HEK293 (cell line): ENCODE measurements around the gene COA4.

Experiments used
- CTCF ChIA-PET: fragments of 350-600 bp; formaldehyde crosslinking; extraction: SDS; loops from one replicate; lab custom pipeline; 2021; ENCODE audit warnings: antibody characterized with exemption; lab: Yijun Ruan, JAX
- POLR2A ChIA-PET: fragments of 300-600 bp; formaldehyde crosslinking; extraction: SDS; loops from one replicate; lab custom pipeline; 2020; ENCODE audit warnings: antibody characterized with exemption, inconsistent platforms; lab: Yijun Ruan, JAX
- H3K27ac ChIP-seq: fragments of 200-500 bp; sonication (Bioruptor generic); 2 replicates; pipeline ENCODE4 v1.5.1; 2014; ENCODE audit warnings: low read depth, low read length, control low read depth, inconsistent platforms; ENCODE audit errors: extremely low read depth
- H3K36me3 ChIP-seq, 2 experiments: fragments of 200-500 bp in 1 of 2; sonication (Bioruptor generic) in 1 of 2; 1 replicate in 1 of 2; 2 replicates in 1 of 2; pipeline ENCODE4 v1.5.1; 2014 to 2017; ENCODE audit warnings: inconsistent platforms in 2 of 2, low read length in 2 of 2; ENCODE audit not compliant: control insufficient read depth in 2 of 2, insufficient read depth in 1 of 2
- H3K4me1 ChIP-seq: fragments of 200-500 bp; sonication (Bioruptor generic); 2 replicates; pipeline ENCODE4 v1.5.1; 2014; ENCODE audit warnings: mild to moderate bottlenecking, low read length, inconsistent platforms; ENCODE audit not compliant: control insufficient read depth, insufficient read depth
- H3K4me3 ChIP-seq: 2 replicates; pipeline ENCODE4 v1.5.1; 2011; ENCODE audit warnings: low read depth, mild to moderate bottlenecking, control low read depth, low read length, moderate library complexity
- H3K9me3 ChIP-seq: fragments of 200-500 bp; sonication (Bioruptor generic); 2 replicates; pipeline ENCODE4 v1.5.1; 2014; ENCODE audit warnings: low read depth, low read length, inconsistent platforms; ENCODE audit not compliant: control insufficient read depth, insufficient read depth
- SP2 ChIP-seq: fragments of 450-650 bp; formaldehyde crosslinking; IDR thresholded peaks from 2 replicates; pipeline ENCODE4 v1.5.1; 2016; ENCODE audit warnings: missing biosample characterization, missing genetic modification characterization
- ZBTB21 ChIP-seq: fragments of 450-650 bp; formaldehyde crosslinking; IDR thresholded peaks from 2 replicates; pipeline ENCODE4 v1.5.1; 2017; ENCODE audit warnings: missing biosample characterization, missing genetic modification characterization
- ZNF175 ChIP-seq: fragments of 450-650 bp; formaldehyde crosslinking; IDR thresholded peaks from 2 replicates; pipeline ENCODE4 v1.5.1; 2016; ENCODE audit warnings: missing biosample characterization, missing genetic modification characterization
- ZNF274 ChIP-seq, 2 experiments: fragments of 200-500 bp in 1 of 2; fragments of 450-650 bp in 1 of 2; sonication (Bioruptor generic) in 1 of 2; formaldehyde crosslinking in 1 of 2; IDR thresholded peaks; 2 replicates each; pipeline versions ENCODE4 v1.5.1 to v1.6.1; 2014 to 2016; ENCODE audit warnings: borderline replicate concordance in 1 of 2, inconsistent platforms in 1 of 2, low read length in 1 of 2, missing biosample characterization in 1 of 2, missing genetic modification characterization in 1 of 2
- ZNF311 ChIP-seq: fragments of 450-650 bp; formaldehyde crosslinking; IDR thresholded peaks from 2 replicates; pipeline ENCODE4 v1.5.1; 2017; ENCODE audit warnings: missing biosample characterization, missing genetic modification characterization, borderline replicate concordance
- ZNF426 ChIP-seq: fragments of 450-650 bp; formaldehyde crosslinking; IDR thresholded peaks from 2 replicates; pipeline ENCODE4 v1.5.1; 2017; ENCODE audit warnings: missing biosample characterization, missing genetic modification characterization, mild to moderate bottlenecking, inconsistent platforms, moderate library complexity
- ZNF48 ChIP-seq: fragments of 450-650 bp; formaldehyde crosslinking; IDR thresholded peaks from 2 replicates; pipeline ENCODE4 v1.5.1; 2016; ENCODE audit warnings: missing biosample characterization, missing genetic modification characterization
- ZNF530 ChIP-seq: fragments of 450-650 bp; formaldehyde crosslinking; IDR thresholded peaks from 2 replicates; pipeline ENCODE4 v1.5.1; 2016; ENCODE audit warnings: low read depth, missing biosample characterization, missing genetic modification characterization
- ZNF544 ChIP-seq: fragments of 450-650 bp; formaldehyde crosslinking; IDR thresholded peaks from 2 replicates; pipeline ENCODE4 v1.5.0; 2017; ENCODE audit warnings: missing biosample characterization, missing genetic modification characterization
- ZNF560 ChIP-seq: fragments of 450-650 bp; formaldehyde crosslinking; IDR thresholded peaks from 2 replicates; pipeline ENCODE4 v1.5.1; 2017; ENCODE audit warnings: missing biosample characterization, missing genetic modification characterization, borderline replicate concordance
- ZNF561 ChIP-seq: fragments of 450-650 bp; IDR thresholded peaks from 2 replicates; pipeline ENCODE4 v1.5.1; 2018; ENCODE audit warnings: missing biosample characterization, missing genetic modification characterization, borderline replicate concordance
- ZNF776 ChIP-seq: fragments of 450-650 bp; formaldehyde crosslinking; IDR thresholded peaks from 2 replicates; pipeline ENCODE4 v1.5.0; 2017; ENCODE audit warnings: missing biosample characterization, missing genetic modification characterization, borderline replicate concordance
- ZSCAN30 ChIP-seq: fragments of 450-650 bp; IDR thresholded peaks from 2 replicates; pipeline ENCODE4 v1.5.1; 2018; ENCODE audit warnings: missing biosample characterization, mild to moderate bottlenecking, missing genetic modification characterization, moderate library complexity
- TF ChIP-seq, protein P1 (sequence below): fragments of 450-650 bp; formaldehyde crosslinking; IDR thresholded peaks from 2 replicates; pipeline ENCODE4 v1.5.1; 2016; ENCODE audit warnings: missing biosample characterization, missing genetic modification characterization, low read depth
- TF ChIP-seq, protein P2 (sequence below): fragments of 450-650 bp; formaldehyde crosslinking; IDR thresholded peaks from 2 replicates; pipeline ENCODE4 v1.5.1; 2016; ENCODE audit warnings: missing biosample characterization, missing genetic modification characterization
- TF ChIP-seq, protein P3 (sequence below): fragments of 450-650 bp; formaldehyde crosslinking; IDR thresholded peaks from 2 replicates; pipeline ENCODE4 v1.5.1; 2016; ENCODE audit warnings: missing biosample characterization, missing genetic modification characterization

COA4 gene

DNA sequence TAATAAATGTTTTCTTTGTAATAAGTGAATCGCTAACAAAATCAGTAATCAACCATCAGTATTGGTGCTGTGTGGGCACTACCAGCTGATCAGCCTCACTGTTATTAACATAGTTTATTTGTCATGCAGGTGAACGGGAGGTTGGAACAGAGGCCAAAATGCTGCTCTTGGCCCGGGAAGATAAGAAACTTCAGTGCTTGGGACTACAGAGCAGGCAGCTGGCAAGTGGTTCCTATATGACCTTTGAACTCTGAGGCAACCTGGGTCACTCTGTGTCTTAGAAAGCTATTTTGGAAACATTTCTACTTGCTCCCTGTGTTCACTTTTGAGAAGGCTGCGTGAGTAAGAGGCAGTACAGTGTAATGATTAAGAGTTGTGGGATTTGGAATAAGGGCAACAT lies 37.6 kb upstream of the COA4 start:
- no peaks in the 10 kb centered on the region for H3K9me3 ChIP-seq
- ChIA-PET POLR2A (no interaction called here), CTCF (no interaction called here)
- TF ChIP-seq SP2 (no peak), ZNF530 (tag by site-specific recombination) (no peak), ZBTB21 (no peak), ZNF776 (tag by site-specific recombination) (no peak), ZNF175 (no peak), ZNF48 (tag by site-specific recombination) (no peak), ZNF311 (tag by site-specific recombination) (no peak)
- no peak overlapping the region for H3K27ac ChIP-seq
- peaks cover 11 to 79% of the 10 kb centered on the region in 2 experiments; a peak in 2 of 3 replicates for H3K36me3 ChIP-seq
- no peak overlapping the region for H3K4me3 ChIP-seq
- no peaks in the 10 kb centered on the region for H3K4me1 ChIP-seq

DNA sequence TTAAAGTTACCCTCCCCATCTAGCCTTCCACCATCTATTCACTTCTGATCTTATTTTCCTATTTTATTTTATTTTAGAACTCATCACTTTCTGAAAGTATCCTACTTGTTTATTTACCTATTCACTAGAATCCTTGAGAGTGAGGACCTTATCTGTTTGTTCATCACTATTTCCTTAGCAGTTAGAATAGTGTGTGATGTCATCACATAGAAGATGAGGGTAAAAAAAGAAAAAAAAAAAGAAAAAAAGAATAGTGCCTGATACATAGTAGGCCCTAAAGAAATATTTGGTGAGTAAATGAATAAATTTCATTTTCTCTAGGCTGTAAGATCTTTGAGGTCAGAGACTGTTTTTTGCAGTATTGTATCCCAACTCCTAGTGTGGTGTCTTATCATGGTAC lies 36.8 kb upstream of the COA4 start:
- ChIA-PET CTCF (interaction anchor here (0.7 kb wide), 1 partner anchor 1437 kb away, joined by 3 read pairs; no protein-coding TSS in a partner anchor), POLR2A (no interaction called here)
- TF ChIP-seq, protein P1, sequence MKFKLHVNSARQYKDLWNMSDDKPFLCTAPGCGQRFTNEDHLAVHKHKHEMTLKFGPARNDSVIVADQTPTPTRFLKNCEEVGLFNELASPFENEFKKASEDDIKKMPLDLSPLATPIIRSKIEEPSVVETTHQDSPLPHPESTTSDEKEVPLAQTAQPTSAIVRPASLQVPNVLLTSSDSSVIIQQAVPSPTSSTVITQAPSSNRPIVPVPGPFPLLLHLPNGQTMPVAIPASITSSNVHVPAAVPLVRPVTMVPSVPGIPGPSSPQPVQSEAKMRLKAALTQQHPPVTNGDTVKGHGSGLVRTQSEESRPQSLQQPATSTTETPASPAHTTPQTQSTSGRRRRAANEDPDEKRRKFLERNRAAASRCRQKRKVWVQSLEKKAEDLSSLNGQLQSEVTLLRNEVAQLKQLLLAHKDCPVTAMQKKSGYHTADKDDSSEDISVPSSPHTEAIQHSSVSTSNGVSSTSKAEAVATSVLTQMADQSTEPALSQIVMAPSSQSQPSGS (tag by site-specific recombination): peak; percentile 67; the same call in 1 of the 2 replicates
- TF ChIP-seq, protein P2, sequence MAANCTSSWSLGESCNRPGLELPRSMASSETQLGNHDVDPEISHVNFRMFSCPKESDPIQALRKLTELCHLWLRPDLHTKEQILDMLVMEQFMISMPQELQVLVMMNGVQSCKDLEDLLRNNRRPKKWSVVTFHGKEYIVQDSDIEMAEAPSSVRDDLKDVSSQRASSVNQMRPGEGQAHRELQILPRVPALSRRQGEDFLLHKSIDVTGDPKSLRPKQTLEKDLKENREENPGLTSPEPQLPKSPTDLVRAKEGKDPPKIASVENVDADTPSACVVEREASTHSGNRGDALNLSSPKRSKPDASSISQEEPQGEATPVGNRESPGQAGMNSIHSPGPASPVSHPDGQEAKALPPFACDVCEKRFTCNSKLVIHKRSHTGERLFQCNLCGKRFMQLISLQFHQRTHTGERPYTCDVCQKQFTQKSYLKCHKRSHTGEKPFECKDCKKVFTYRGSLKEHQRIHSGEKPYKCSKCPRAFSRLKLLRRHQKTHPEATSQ (tag by site-specific recombination): no peak
- Histone ChIP-seq H3K36me3 (peaks cover 11 to 74% of the 10 kb centered on the region in 2 experiments; a peak in 2 of 3 replicates), H3K4me3 (no peak overlapping the region), H3K9me3 (no peaks in the 10 kb centered on the region), H3K27ac (no peak overlapping the region), H3K4me1 (no peaks in the 10 kb centered on the region)

DNA sequence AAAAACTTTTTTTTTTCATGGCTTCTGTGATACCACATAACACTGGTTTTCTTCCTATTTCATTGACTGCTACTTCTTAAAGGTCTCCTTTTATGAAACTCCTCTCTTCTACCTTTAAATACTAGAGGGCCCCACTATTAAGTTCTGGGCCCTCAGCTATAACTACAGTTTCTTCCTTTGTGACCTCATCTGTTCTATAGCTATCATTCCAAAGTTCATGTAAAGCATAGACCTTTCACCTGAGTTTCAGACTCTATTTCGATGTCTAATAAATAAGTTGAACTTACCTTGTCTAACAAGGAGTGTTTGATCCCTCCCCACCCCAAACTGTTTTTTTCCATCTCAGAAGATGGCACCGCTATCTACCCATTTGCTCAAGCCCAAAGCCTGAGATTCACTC lies 35.4 kb upstream of the COA4 start:
- ChIA-PET CTCF (interaction anchor here (0.5 to 0.7 kb wide), 2 partner anchors 8 to 1100 kb away, joined by 3 to 4 read pairs; no protein-coding TSS in a partner anchor), POLR2A (interaction anchor here (0.7 kb wide), 1 partner anchor 34 kb away, joined by 3 read pairs; no protein-coding TSS in a partner anchor)
- no peak for TF ChIP-seq ZNF48 (tag by site-specific recombination)
- TF ChIP-seq ZNF560 (tag by site-specific recombination): no peak
- no peak for TF ChIP-seq ZNF426 (tag by site-specific recombination)
- TF ChIP-seq SP2: no peak
- no peak overlapping the region for H3K4me3 ChIP-seq
- no peaks in the 10 kb centered on the region for H3K9me3 ChIP-seq
- H3K27ac ChIP-seq: no peak overlapping the region
- H3K4me1 ChIP-seq: no peaks in the 10 kb centered on the region
- peaks cover 11 to 69% of the 10 kb centered on the region in 2 experiments; a peak in 2 of 3 replicates for H3K36me3 ChIP-seq

DNA sequence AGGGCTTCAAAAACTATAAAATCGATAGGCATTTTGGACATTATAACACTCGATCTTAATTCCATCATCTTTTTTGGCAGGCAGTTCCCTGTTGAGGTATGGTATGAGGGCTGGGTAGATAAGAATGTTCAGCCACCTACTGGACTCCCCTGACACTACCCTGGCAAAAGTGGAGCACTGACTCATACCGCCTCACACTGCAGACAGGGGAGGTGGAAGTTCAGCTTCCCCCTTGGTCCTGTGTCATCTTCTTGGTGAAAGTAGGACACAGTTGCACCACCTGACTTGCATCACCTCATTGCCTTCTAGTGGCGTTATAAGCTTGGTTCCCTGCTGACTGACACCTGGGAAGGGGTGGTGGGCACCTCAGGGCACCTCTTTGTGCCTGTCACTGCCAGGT lies 30.5 kb upstream of the COA4 start:
- Histone ChIP-seq H3K36me3 (peaks cover 0 to 44% of the 10 kb centered on the region in 2 experiments; a peak in 2 of 3 replicates), H3K4me1 (no peaks in the 10 kb centered on the region), H3K4me3 (no peak overlapping the region), H3K27ac (no peak overlapping the region), H3K9me3 (no peaks in the 10 kb centered on the region)
- TF ChIP-seq, protein P3, sequence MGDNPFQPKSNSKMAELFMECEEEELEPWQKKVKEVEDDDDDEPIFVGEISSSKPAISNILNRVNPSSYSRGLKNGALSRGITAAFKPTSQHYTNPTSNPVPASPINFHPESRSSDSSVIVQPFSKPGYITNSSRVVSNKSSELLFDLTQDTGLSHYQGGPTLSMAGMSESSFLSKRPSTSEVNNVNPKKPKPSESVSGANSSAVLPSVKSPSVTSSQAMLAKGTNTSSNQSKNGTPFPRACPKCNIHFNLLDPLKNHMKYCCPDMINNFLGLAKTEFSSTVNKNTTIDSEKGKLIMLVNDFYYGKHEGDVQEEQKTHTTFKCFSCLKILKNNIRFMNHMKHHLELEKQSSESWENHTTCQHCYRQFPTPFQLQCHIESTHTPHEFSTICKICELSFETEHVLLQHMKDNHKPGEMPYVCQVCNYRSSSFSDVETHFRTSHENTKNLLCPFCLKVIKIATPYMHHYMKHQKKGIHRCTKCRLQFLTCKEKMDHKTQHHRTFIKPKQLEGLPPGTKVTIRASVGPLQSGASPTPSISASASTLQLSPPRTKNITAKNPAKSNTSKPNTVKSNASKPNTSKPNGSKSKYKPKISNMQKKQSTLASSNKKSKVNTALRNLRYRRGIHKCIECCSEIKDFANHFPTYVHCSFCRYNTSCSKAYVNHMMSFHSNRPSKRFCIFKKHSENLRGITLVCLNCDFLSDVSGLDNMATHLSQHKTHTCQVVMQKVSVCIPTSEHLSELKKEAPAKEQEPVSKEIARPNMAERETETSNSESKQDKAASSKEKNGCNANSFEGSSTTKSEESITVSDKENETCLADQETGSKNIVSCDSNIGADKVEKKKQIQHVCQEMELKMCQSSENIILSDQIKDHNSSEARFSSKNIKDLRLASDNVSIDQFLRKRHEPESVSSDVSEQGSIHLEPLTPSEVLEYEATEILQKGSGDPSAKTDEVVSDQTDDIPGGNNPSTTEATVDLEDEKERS (tag by site-specific recombination): no peak
- TF ChIP-seq ZNF544 (no peak), ZNF561 (no peak), ZNF274 (IDR thresholded peaks at IDR 0.05; ENCODE audit: low read length) (no peak), ZNF274 (tag by site-specific recombination; IDR thresholded peaks at IDR 0.05; ENCODE audit: borderline replicate concordance) (no peak), ZSCAN30 (tag by site-specific recombination) (no peak)
- ChIA-PET CTCF (no interaction called here), POLR2A (no interaction called here)
